ENCODE results near the gene USO1. TPM values are rescaled to one million over a fixed set of nuclear protein-coding genes. Genes with fewer than 3 reads are reported as not detected.

Gene USO1
- total and polyA plus RNA-seq, 2 experiments from 2014 or later, result 113 to 277 TPM

DNA sequence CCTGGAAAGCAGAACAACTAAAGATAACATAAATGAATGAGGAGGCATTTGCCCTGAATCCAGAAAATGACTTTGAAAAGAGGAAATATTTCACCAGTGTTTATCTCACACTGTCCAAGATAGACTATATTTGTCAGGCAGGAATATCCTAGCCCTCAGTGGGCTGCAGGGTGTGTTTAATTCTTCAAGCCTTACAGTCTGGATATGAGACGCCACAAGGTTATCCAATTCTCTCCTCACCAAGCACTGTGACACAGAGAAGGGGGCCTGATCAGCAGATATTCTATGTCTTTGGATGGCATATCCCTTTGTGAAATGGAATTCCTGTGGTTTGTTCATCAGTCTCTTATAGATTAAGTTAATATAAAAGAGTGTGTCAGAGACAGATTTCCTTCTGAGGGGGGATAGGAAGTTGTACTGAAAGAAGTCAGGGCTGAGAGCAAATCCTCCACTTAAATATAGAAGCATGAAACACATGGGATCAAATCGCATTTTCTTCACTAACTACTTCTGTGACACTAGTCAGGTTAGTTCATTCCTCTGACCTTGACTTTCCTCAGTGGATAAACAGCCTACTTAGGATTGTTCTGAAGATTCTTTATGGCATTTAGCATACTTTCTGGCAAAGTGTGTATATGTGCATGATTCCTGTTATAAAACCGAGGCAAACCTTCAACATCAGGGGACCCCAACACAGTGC is 44.4 kb upstream of the USO1 start:
- Histone ChIP-seq H2AFZ (no peak overlapping the region), H3K4me1 (ENCODE audit: insufficient read depth) (peaks cover 18% of the 10 kb centered on the region), H3K27ac (ENCODE audit: low read depth) (peak overlapping the region; percentile 57; the same call in 1 of the 2 replicates), H3K36me3 (ENCODE audit: insufficient read depth) (0 out of 2 replicates have a peak, but pooled peaks cover 9% of the 10 kb centered on the region), H3F3A (replicated peaks; ENCODE audit: low read depth) (peaks cover 18% of the 10 kb centered on the region; the same call in 1 of the 2 replicates), H3K4me3 (no peak overlapping the region), H3K27me3 (ENCODE audit: insufficient read depth) (no peaks in the 10 kb centered on the region), H3K4me2 (no peak overlapping the region), H4K20me1 (replicated peaks; ENCODE audit: insufficient read depth) (peaks cover 3% of the 10 kb centered on the region; the same call in 1 of the 2 replicates), H3K9me2 (ENCODE audit: insufficient read depth) (no peaks in the 10 kb centered on the region), H3K79me2 (replicated peaks; ENCODE audit: insufficient read depth) (peaks cover 77% of the 10 kb centered on the region)
- Mint-ChIP-seq H3K9me3 (no peaks in the 10 kb centered on the region), H3K4me1 (peaks cover 13% of the 10 kb centered on the region), H3K4me3 (no peak overlapping the region), H3K36me3 (ENCODE audit: low read depth) (peaks cover 11% of the 10 kb centered on the region), H3K27me3 (ENCODE audit: insufficient read depth, low read depth, poor library complexity) (peaks cover 6% of the 10 kb centered on the region), H3K27ac (peak overlapping the region; percentile 2)
- DNase-seq (ENCODE audit: low spot score), result no peak
- no peak for ATAC-seq
- TF ChIP-seq, protein P1, sequence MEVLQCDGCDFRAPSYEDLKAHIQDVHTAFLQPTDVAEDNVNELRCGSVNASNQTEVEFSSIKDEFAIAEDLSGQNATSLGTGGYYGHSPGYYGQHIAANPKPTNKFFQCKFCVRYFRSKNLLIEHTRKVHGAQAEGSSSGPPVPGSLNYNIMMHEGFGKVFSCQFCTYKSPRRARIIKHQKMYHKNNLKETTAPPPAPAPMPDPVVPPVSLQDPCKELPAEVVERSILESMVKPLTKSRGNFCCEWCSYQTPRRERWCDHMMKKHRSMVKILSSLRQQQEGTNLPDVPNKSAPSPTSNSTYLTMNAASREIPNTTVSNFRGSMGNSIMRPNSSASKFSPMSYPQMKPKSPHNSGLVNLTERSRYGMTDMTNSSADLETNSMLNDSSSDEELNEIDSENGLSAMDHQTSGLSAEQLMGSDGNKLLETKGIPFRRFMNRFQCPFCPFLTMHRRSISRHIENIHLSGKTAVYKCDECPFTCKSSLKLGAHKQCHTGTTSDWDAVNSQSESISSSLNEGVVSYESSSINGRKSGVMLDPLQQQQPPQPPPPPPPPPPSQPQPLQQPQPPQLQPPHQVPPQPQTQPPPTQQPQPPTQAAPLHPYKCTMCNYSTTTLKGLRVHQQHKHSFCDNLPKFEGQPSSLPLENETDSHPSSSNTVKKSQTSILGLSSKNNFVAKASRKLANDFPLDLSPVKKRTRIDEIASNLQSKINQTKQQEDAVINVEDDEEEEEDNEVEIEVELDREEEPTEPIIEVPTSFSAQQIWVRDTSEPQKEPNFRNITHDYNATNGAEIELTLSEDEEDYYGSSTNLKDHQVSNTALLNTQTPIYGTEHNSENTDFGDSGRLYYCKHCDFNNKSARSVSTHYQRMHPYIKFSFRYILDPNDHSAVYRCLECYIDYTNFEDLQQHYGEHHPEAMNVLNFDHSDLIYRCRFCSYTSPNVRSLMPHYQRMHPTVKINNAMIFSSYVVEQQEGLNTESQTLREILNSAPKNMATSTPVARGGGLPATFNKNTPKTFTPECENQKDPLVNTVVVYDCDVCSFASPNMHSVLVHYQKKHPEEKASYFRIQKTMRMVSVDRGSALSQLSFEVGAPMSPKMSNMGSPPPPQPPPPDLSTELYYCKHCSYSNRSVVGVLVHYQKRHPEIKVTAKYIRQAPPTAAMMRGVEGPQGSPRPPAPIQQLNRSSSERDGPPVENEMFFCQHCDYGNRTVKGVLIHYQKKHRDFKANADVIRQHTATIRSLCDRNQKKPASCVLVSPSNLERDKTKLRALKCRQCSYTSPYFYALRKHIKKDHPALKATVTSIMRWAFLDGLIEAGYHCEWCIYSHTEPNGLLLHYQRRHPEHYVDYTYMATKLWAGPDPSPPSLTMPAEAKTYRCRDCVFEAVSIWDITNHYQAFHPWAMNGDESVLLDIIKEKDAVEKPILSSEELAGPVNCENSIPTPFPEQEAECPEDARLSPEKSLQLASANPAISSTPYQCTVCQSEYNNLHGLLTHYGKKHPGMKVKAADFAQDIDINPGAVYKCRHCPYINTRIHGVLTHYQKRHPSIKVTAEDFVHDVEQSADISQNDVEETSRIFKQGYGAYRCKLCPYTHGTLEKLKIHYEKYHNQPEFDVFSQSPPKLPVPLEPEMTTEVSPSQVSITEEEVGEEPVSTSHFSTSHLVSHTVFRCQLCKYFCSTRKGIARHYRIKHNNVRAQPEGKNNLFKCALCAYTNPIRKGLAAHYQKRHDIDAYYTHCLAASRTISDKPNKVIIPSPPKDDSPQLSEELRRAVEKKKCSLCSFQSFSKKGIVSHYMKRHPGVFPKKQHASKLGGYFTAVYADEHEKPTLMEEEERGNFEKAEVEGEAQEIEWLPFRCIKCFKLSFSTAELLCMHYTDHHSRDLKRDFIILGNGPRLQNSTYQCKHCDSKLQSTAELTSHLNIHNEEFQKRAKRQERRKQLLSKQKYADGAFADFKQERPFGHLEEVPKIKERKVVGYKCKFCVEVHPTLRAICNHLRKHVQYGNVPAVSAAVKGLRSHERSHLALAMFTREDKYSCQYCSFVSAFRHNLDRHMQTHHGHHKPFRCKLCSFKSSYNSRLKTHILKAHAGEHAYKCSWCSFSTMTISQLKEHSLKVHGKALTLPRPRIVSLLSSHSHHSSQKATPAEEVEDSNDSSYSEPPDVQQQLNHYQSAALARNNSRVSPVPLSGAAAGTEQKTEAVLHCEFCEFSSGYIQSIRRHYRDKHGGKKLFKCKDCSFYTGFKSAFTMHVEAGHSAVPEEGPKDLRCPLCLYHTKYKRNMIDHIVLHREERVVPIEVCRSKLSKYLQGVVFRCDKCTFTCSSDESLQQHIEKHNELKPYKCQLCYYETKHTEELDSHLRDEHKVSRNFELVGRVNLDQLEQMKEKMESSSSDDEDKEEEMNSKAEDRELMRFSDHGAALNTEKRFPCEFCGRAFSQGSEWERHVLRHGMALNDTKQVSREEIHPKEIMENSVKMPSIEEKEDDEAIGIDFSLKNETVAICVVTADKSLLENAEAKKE (CRISPR knock-in tag; IDR thresholded peaks at IDR 0.05), result no peak
- TF ChIP-seq STAT1 (IDR thresholded peaks at IDR 0.05; ENCODE audit: unreplicated experiment) (no peak), ZNF114 (CRISPR knock-in tag; IDR thresholded peaks at IDR 0.05) (no peak), EZH2phosphoT487 (IDR thresholded peaks at IDR 0.05; ENCODE audit: unreplicated experiment) (no peak), NANOG (IDR thresholded peaks at IDR 0.05; ENCODE audit: borderline replicate concordance) (no peak), CREB1 (CRISPR knock-in tag; IDR thresholded peaks at IDR 0.05; ENCODE audit: low read depth) (no peak), POLR2AphosphoS5 (IDR thresholded peaks at IDR 0.05; ENCODE audit: low read depth) (no peak), EZH2 (IDR thresholded peaks at IDR 0.05; ENCODE audit: low read depth, unreplicated experiment) (no peak), ZNF331 (CRISPR knock-in tag; IDR thresholded peaks at IDR 0.05; ENCODE audit: low read depth) (no peak)
- TF ChIP-seq, protein P2, sequence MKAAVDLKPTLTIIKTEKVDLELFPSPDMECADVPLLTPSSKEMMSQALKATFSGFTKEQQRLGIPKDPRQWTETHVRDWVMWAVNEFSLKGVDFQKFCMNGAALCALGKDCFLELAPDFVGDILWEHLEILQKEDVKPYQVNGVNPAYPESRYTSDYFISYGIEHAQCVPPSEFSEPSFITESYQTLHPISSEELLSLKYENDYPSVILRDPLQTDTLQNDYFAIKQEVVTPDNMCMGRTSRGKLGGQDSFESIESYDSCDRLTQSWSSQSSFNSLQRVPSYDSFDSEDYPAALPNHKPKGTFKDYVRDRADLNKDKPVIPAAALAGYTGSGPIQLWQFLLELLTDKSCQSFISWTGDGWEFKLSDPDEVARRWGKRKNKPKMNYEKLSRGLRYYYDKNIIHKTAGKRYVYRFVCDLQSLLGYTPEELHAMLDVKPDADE (IDR thresholded peaks at IDR 0.05), result no peak
- TF ChIP-seq, protein P3, sequence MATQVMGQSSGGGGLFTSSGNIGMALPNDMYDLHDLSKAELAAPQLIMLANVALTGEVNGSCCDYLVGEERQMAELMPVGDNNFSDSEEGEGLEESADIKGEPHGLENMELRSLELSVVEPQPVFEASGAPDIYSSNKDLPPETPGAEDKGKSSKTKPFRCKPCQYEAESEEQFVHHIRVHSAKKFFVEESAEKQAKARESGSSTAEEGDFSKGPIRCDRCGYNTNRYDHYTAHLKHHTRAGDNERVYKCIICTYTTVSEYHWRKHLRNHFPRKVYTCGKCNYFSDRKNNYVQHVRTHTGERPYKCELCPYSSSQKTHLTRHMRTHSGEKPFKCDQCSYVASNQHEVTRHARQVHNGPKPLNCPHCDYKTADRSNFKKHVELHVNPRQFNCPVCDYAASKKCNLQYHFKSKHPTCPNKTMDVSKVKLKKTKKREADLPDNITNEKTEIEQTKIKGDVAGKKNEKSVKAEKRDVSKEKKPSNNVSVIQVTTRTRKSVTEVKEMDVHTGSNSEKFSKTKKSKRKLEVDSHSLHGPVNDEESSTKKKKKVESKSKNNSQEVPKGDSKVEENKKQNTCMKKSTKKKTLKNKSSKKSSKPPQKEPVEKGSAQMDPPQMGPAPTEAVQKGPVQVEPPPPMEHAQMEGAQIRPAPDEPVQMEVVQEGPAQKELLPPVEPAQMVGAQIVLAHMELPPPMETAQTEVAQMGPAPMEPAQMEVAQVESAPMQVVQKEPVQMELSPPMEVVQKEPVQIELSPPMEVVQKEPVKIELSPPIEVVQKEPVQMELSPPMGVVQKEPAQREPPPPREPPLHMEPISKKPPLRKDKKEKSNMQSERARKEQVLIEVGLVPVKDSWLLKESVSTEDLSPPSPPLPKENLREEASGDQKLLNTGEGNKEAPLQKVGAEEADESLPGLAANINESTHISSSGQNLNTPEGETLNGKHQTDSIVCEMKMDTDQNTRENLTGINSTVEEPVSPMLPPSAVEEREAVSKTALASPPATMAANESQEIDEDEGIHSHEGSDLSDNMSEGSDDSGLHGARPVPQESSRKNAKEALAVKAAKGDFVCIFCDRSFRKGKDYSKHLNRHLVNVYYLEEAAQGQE (IDR thresholded peaks at IDR 0.05; ENCODE audit: unreplicated experiment), result no peak

Measured in GM23338 (cell line).